Liver (tissue), 3 donors: ENCODE measurements around the gene TMEM168.

Experiments
- GABPA ChIP-seq, 2 donors: IDR thresholded peaks in 1 of 2; conservative IDR thresholded peaks in 1 of 2; 2 replicates each; pipeline ENCODE4 v1.6.1; 2016; ENCODE audit warnings: antibody characterized with exemption in 2 of 2, mild to moderate bottlenecking in 1 of 2, moderate library complexity in 1 of 2
- TAF1 ChIP-seq: conservative IDR thresholded peaks from 2 replicates; pipeline ENCODE4 v1.6.1; 2016; ENCODE audit warnings: antibody characterized with exemption, mild to moderate bottlenecking
- TF ChIP-seq, protein P1 (sequence below): fragments of 150-350 bp; IDR thresholded peaks from 2 replicates; pipeline ENCODE4 v1.5.1; 2017; ENCODE audit warnings: improper control_type of control experiment, low read depth, low read length; ENCODE audit not compliant: missing input control
- TF ChIP-seq, protein P2 (sequence below): IDR thresholded peaks from 2 replicates; pipeline ENCODE4 v1.6.1; 2016; ENCODE audit warnings: antibody characterized with exemption
- donor health status: healthy.
- donor health status: healthy.

DNA sequence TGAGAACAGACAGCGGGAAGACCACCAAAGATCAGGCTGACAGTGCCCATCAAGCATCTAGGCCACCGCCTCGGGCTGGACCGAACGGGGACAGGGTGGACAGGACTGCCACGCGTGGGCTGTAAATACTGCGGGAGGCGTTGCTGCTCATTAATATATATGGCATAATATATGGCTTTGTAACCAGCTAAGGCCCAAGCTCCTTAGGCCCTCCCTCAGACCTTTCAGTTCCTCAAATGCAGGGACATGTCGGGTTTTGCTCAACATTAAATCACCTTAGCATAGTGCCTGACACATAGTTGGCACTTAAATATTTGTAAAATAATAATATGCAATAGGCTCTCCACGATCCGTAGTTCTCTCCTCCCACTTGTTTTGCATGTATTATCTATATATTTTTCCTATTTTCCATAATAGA, 402 bp upstream of the TMEM168 start:
- TF ChIP-seq, protein P1, sequence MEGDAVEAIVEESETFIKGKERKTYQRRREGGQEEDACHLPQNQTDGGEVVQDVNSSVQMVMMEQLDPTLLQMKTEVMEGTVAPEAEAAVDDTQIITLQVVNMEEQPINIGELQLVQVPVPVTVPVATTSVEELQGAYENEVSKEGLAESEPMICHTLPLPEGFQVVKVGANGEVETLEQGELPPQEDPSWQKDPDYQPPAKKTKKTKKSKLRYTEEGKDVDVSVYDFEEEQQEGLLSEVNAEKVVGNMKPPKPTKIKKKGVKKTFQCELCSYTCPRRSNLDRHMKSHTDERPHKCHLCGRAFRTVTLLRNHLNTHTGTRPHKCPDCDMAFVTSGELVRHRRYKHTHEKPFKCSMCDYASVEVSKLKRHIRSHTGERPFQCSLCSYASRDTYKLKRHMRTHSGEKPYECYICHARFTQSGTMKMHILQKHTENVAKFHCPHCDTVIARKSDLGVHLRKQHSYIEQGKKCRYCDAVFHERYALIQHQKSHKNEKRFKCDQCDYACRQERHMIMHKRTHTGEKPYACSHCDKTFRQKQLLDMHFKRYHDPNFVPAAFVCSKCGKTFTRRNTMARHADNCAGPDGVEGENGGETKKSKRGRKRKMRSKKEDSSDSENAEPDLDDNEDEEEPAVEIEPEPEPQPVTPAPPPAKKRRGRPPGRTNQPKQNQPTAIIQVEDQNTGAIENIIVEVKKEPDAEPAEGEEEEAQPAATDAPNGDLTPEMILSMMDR, result no peak
- TF ChIP-seq, protein P2, sequence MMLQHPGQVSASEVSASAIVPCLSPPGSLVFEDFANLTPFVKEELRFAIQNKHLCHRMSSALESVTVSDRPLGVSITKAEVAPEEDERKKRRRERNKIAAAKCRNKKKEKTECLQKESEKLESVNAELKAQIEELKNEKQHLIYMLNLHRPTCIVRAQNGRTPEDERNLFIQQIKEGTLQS, result no peak
- TF ChIP-seq TAF1, result no peak
- TF ChIP-seq GABPA (IDR thresholded peaks at IDR 0.05 in 1 of 2, conservative IDR thresholded peaks at IDR 0.05 in 1 of 2), result no peak
